Fibroblast of the aortic adventitia (primary cell): ENCODE data around the gene PRRG4. TPM values are rescaled to one million over a fixed set of nuclear protein-coding genes. Genes with fewer than 3 reads are reported as not detected.
"Not testable (repeated sequence)": the region's sequence is repeated elsewhere in the genome, so short reads cannot be mapped to it uniquely, and the experiment has no call there.

Experiments used
- DNase-seq: peaks from one replicate; pipeline ENCODE4 v3.0.0-alpha.2; 2010; ENCODE audit warnings: low read depth
- H3K4me3 ChIP-seq: 2 replicates; pipeline ENCODE4 v1.5.1; 2011; ENCODE audit warnings: low read depth, mild to moderate bottlenecking, control low read depth, low read length, moderate library complexity
- total RNA-seq: library from RNA; depleted of rRNA; stranded (reverse); fragments of >200 nt; gene quantifications from 2 replicates; pipeline ENCODE4 v1.2.3, GENCODE V29; 2012; ENCODE audit warnings: low replicate concordance
- TF ChIP-seq, protein P1 (sequence below): IDR thresholded peaks from 2 replicates; pipeline ENCODE4 v1.5.1; 2011; ENCODE audit warnings: mild to moderate bottlenecking, low read length, control low read depth, inconsistent platforms; ENCODE audit not compliant: insufficient read depth

The PRRG4 gene
- total RNA-seq, 1 donor = 0.36 TPM

DNA sequence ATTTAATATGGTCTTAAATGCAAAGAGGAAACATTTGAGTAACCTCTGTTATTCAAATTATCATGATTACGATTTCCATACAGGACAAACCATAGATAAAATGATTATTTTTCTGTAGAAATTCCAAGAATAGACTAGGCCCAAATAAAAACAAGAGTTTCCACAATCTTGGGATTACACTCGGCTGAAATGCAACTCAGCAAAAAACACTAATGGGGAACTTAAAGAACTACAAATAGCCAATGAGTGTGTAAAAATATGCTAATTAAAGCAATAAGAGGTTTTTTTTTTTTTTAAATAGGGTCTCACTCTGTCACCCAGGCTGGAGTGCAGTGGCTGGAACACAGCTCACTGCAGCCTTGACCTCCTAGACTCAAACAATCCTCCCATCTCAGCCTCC lies 10.5 kb upstream of the PRRG4 start:
- TF ChIP-seq, protein P1, sequence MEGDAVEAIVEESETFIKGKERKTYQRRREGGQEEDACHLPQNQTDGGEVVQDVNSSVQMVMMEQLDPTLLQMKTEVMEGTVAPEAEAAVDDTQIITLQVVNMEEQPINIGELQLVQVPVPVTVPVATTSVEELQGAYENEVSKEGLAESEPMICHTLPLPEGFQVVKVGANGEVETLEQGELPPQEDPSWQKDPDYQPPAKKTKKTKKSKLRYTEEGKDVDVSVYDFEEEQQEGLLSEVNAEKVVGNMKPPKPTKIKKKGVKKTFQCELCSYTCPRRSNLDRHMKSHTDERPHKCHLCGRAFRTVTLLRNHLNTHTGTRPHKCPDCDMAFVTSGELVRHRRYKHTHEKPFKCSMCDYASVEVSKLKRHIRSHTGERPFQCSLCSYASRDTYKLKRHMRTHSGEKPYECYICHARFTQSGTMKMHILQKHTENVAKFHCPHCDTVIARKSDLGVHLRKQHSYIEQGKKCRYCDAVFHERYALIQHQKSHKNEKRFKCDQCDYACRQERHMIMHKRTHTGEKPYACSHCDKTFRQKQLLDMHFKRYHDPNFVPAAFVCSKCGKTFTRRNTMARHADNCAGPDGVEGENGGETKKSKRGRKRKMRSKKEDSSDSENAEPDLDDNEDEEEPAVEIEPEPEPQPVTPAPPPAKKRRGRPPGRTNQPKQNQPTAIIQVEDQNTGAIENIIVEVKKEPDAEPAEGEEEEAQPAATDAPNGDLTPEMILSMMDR = no peak
- DNase-seq = no peak
- H3K4me3 ChIP-seq = no peak overlapping the region

DNA sequence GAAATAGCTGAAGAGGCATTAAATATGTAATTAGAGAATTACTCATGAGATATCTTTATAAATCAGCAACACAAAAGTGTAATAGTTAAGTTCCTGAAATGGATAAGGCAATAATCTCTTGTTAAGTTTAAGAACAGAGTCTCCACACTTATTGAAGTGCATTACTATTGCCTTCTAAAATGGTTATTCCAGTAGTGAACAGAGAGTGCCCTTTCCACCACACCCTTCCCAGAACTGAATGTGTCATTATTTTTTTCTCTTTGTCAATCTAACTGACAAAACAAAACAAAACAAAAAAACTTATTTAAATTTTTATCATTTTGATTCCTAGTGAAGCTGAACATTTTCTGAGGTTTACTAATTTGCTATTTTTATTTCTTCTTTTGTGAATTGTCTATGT lies 9.2 kb upstream of the PRRG4 start:
- no peak for DNase-seq
- TF ChIP-seq, protein P1 = no peak
- no peak overlapping the region for H3K4me3 ChIP-seq

DNA sequence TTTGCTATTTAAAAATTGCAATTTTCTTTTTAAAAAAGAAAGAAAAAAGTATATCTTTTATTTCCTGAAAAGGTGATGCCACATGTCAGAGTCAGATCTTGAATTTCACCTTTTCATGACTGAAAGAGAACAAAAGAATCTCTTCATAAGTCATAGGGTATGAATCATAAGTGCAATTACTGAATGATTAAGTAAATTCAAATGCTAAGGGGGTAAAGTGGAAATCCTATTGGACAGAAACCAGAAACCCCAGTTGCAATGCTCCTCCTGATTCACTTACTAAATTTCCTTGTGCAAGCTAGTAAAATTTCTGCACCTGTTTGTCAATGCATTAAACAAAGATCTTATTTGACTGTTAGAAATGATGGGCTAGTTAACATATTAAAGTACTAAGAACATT lies 8.2 kb upstream of the PRRG4 start:
- DNase-seq = no peak
- TF ChIP-seq, protein P1 = no peak
- H3K4me3 ChIP-seq = no peak overlapping the region

DNA sequence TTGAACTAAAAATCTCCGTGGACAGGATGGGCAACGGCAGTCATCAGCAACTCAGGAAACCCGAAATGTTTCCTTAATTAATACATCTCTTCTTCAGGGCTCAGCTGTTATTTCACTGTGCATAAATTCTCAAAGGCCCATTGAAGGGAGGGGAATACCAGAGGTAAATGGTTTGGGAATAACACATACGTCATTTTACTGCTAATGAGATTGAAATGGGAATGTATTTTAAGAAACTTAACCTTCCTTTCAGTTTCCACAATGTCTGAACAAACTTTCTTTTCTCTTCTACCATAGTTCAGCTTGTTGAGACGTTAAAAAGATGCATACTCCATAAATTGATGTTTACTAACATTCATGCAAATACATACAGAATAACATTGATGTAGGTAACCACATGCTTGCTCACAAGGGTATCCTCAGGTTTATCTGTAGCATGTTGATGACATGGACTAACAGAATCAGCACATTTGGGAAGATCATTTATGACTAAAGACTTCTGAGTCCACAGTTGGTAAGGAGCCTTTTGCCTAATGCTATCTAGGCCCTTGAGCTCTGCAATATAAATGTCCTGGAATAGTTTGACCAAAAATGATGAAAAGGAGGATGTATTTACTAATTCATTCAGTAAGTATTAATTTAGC lies 7.7 kb upstream of the PRRG4 start:
- no peak for DNase-seq
- TF ChIP-seq, protein P1 = no peak
- no peak overlapping the region for H3K4me3 ChIP-seq

DNA sequence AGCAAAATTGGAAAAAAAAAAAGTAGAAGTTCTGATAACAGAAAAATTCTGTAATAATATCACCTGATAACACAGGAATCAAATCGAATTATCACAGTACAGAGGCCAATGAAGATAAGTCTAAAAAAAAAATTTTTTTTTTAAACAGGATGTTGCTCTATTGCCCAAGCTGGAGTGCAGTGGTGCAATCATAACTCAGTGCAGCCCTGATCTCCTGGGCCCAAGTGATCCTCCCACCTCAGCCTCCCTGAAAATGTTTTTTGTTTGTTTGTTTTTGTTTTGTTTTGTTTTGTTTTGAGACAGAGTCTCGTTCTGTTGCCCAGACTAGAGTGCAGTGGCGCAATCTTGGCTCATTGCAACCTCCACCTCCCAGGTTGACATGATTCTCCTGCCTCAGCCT lies 6.1 kb upstream of the PRRG4 start:
- not testable (repeated sequence) for H3K4me3 ChIP-seq, DNase-seq

DNA sequence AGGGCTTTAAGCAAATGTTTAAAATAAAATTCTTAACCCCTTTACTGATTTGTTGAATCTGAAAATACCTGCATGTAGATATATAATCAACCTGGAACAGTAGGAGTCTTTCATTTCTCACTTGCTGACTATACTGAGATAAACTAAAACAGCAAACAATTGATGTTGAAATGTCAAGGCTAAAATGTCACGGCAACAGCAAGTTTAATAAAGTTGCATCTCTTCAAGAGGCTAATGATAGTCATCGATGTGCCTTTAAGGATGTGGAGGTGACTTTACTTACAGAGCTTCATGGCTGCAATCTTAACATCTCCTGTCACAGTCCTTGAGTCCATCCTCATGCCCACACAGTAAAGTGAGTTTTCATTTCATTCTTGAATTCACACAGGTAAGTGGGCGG lies 3.6 kb upstream of the PRRG4 start:
- TF ChIP-seq, protein P1 = no peak
- no peak overlapping the region for H3K4me3 ChIP-seq
- no peak for DNase-seq

DNA sequence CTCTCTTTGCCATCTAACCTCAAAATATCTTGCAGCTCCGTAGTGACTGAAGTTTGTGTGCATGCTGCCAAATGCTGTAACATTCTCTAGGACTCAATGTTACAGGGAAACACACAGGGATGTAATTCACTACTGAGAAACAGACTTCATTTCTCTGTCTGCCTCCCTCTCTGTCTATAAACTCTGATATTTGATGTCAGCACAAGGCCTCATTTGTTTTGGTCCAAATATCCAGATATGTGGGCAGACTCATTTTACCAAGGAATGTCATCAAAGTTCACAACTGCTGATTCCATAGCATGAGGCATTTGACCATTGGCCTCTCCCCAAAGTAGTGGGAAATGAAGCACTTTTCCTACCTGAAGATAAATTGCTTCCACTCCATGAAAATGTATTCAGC lies 2.5 kb upstream of the PRRG4 start:
- H3K4me3 ChIP-seq = no peak overlapping the region
- no peak for DNase-seq
- TF ChIP-seq, protein P1 = no peak
